ENCODE measurements around the gene NEDD9.

NEDD9 gene

DNA sequence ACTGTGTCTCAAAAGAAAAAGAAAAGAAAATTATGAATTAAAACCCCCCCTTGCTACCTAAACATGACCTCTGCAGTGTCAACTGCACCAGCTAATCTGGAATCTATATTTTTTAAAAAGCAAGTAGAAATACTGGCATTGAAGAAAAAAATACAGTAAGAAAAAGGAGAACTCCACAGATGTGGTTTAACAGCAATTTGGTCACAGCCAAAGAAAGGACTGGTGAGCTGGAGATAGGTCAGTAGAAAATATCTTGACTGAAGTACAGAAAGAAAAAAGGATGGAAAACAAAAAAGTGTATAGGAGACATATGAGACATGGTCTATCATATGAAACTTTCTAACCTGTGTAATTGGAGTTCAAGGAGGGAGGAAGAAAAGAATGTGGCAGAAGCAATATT is 76.9 kb downstream of the NEDD9 start:
- no peak overlapping the region for H3K4me3 ChIP-seq (ENCODE audit: low read length)
- no peak for TF ChIP-seq EZH2phosphoT487 (IDR thresholded peaks at IDR 0.05; ENCODE audit: borderline replicate concordance, low read length)
- TF ChIP-seq, protein P1, sequence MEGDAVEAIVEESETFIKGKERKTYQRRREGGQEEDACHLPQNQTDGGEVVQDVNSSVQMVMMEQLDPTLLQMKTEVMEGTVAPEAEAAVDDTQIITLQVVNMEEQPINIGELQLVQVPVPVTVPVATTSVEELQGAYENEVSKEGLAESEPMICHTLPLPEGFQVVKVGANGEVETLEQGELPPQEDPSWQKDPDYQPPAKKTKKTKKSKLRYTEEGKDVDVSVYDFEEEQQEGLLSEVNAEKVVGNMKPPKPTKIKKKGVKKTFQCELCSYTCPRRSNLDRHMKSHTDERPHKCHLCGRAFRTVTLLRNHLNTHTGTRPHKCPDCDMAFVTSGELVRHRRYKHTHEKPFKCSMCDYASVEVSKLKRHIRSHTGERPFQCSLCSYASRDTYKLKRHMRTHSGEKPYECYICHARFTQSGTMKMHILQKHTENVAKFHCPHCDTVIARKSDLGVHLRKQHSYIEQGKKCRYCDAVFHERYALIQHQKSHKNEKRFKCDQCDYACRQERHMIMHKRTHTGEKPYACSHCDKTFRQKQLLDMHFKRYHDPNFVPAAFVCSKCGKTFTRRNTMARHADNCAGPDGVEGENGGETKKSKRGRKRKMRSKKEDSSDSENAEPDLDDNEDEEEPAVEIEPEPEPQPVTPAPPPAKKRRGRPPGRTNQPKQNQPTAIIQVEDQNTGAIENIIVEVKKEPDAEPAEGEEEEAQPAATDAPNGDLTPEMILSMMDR (IDR thresholded peaks at IDR 0.05; ENCODE audit: low read depth, low read length, poor library complexity, severe bottlenecking), result no peak
- H3K36me3 ChIP-seq (ENCODE audit: control insufficient read depth, low read length), result no peaks in the 10 kb centered on the region
- H4K20me1 ChIP-seq (ENCODE audit: control insufficient read depth, insufficient read depth, low read depth, low read length), result no peaks in the 10 kb centered on the region
- H3K27ac ChIP-seq (ENCODE audit: low read depth, low read length), result no peak overlapping the region
- no peak overlapping the region for H3K4me2 ChIP-seq (ENCODE audit: low read length)
- H3F3A ChIP-seq (ENCODE audit: control insufficient read depth, insufficient read depth), result no peaks in the 10 kb centered on the region
- no peaks in the 10 kb centered on the region for H3K27me3 ChIP-seq (ENCODE audit: control insufficient read depth, low read length)
- H3K9me3 ChIP-seq (ENCODE audit: control insufficient read depth, insufficient read depth, low read length), result no peaks in the 10 kb centered on the region
- H3K4me1 ChIP-seq (ENCODE audit: control insufficient read depth, low read length), result no peaks in the 10 kb centered on the region
- no peaks in the 10 kb centered on the region for H3K9me2 ChIP-seq (replicated peaks; ENCODE audit: control insufficient read depth, low read length)
- H3K79me2 ChIP-seq (ENCODE audit: control insufficient read depth, low read length), result no peaks in the 10 kb centered on the region

DNA sequence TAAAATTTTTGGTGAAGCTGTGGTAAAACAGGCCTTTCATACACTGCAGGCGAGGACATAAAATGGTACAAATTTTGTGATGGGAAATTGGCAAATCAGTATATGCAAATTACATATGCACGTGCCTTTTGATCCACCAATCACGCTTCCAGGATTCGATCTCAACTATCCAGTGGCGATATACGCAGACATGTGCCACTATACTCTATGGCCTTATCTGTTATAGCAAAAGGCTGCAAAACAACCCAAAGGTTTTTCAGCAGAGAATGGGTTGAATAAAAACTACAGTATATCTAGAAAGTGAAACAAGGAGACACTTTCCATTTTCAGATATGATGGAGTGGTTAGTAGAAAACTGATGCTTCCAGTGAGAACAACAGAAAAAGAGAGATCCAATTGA is 79.0 kb downstream of the NEDD9 start:
- Histone ChIP-seq H3K27ac (ENCODE audit: low read depth, low read length) (no peak overlapping the region), H3K36me3 (ENCODE audit: control insufficient read depth, low read length) (no peaks in the 10 kb centered on the region), H3K27me3 (ENCODE audit: control insufficient read depth, low read length) (no peaks in the 10 kb centered on the region), H3K4me2 (ENCODE audit: low read length) (no peak overlapping the region), H3K79me2 (ENCODE audit: control insufficient read depth, low read length) (no peaks in the 10 kb centered on the region), H3F3A (ENCODE audit: control insufficient read depth, insufficient read depth) (no peaks in the 10 kb centered on the region), H3K9me3 (ENCODE audit: control insufficient read depth, insufficient read depth, low read length) (no peaks in the 10 kb centered on the region), H3K4me1 (ENCODE audit: control insufficient read depth, low read length) (no peaks in the 10 kb centered on the region), H3K4me3 (ENCODE audit: low read length) (no peak overlapping the region), H4K20me1 (ENCODE audit: control insufficient read depth, insufficient read depth, low read depth, low read length) (no peaks in the 10 kb centered on the region), H3K9me2 (replicated peaks; ENCODE audit: control insufficient read depth, low read length) (no peaks in the 10 kb centered on the region)
- no peak for TF ChIP-seq EZH2phosphoT487 (IDR thresholded peaks at IDR 0.05; ENCODE audit: borderline replicate concordance, low read length)
- TF ChIP-seq, protein P1 (IDR thresholded peaks at IDR 0.05; ENCODE audit: low read depth, low read length, poor library complexity, severe bottlenecking), result no peak

DNA sequence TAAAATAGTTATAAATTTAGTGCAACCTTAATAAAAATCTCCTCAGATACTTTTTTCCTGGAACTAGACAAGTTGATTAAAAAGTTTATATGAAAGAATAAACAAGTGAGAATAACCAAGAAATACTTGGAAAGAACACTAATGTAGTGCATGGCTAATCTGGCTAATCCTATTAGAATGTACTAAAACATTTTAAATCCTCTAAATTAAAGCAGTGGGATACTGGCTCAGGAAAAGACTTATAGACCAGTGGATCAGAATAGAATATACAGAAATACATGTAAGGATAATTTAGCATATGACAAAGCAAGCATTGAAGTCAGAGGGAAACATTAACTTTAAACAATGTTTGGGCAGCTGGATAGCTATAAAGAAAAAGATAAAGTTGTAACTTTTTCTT is 79.9 kb downstream of the NEDD9 start:
- H3K9me3 ChIP-seq (ENCODE audit: control insufficient read depth, insufficient read depth, low read length), result no peaks in the 10 kb centered on the region
- H3K27me3 ChIP-seq (ENCODE audit: control insufficient read depth, low read length), result no peaks in the 10 kb centered on the region
- H3K4me1 ChIP-seq (ENCODE audit: control insufficient read depth, low read length), result no peaks in the 10 kb centered on the region
- no peaks in the 10 kb centered on the region for H4K20me1 ChIP-seq (ENCODE audit: control insufficient read depth, insufficient read depth, low read depth, low read length)
- H3K9me2 ChIP-seq (replicated peaks; ENCODE audit: control insufficient read depth, low read length), result no peaks in the 10 kb centered on the region
- H3K27ac ChIP-seq (ENCODE audit: low read depth, low read length), result no peak overlapping the region
- H3K79me2 ChIP-seq (ENCODE audit: control insufficient read depth, low read length), result no peaks in the 10 kb centered on the region
- H3K4me3 ChIP-seq (ENCODE audit: low read length), result no peak overlapping the region
- no peaks in the 10 kb centered on the region for H3F3A ChIP-seq (ENCODE audit: control insufficient read depth, insufficient read depth)
- H3K4me2 ChIP-seq (ENCODE audit: low read length), result no peak overlapping the region
- TF ChIP-seq EZH2phosphoT487 (IDR thresholded peaks at IDR 0.05; ENCODE audit: borderline replicate concordance, low read length), result no peak
- TF ChIP-seq, protein P1 (IDR thresholded peaks at IDR 0.05; ENCODE audit: low read depth, low read length, poor library complexity, severe bottlenecking), result no peak
- no peaks in the 10 kb centered on the region for H3K36me3 ChIP-seq (ENCODE audit: control insufficient read depth, low read length)

DNA sequence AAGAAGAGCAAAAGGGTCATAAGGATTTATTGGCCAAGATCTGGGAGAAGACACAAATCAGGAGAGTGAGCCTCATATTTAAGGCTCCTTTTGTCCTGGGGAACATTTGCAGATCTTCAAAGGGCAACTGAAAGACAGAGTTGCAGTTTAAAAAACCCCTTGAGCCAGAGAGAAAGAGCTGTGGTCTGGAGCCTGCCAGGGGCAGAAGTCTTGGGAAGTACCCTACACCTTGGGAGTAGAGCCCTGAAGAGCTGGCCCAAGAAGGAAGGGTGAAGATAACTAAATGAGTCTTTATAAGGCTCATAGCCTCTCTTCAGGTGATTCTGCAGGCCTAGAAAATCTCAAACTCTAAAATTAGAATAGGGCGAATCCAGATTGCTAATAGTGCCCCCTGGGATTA is 81.0 kb downstream of the NEDD9 start:
- no peaks in the 10 kb centered on the region for H4K20me1 ChIP-seq (ENCODE audit: control insufficient read depth, insufficient read depth, low read depth, low read length)
- no peak for TF ChIP-seq EZH2phosphoT487 (IDR thresholded peaks at IDR 0.05; ENCODE audit: borderline replicate concordance, low read length)
- TF ChIP-seq, protein P1 (IDR thresholded peaks at IDR 0.05; ENCODE audit: low read depth, low read length, poor library complexity, severe bottlenecking), result no peak
- no peaks in the 10 kb centered on the region for H3K79me2 ChIP-seq (ENCODE audit: control insufficient read depth, low read length)
- no peak overlapping the region for H3K4me3 ChIP-seq (ENCODE audit: low read length)
- H3K9me3 ChIP-seq (ENCODE audit: control insufficient read depth, insufficient read depth, low read length), result no peaks in the 10 kb centered on the region
- H3K4me2 ChIP-seq (ENCODE audit: low read length), result no peak overlapping the region
- no peaks in the 10 kb centered on the region for H3F3A ChIP-seq (ENCODE audit: control insufficient read depth, insufficient read depth)
- no peaks in the 10 kb centered on the region for H3K27me3 ChIP-seq (ENCODE audit: control insufficient read depth, low read length)
- H3K27ac ChIP-seq (ENCODE audit: low read depth, low read length), result no peak overlapping the region
- no peaks in the 10 kb centered on the region for H3K4me1 ChIP-seq (ENCODE audit: control insufficient read depth, low read length)
- no peaks in the 10 kb centered on the region for H3K36me3 ChIP-seq (ENCODE audit: control insufficient read depth, low read length)
- H3K9me2 ChIP-seq (replicated peaks; ENCODE audit: control insufficient read depth, low read length), result no peaks in the 10 kb centered on the region
